HG03097 (cell line): ENCODE measurements around the gene NAA60.

Experiments
- ATAC-seq: cut with Tn5 transposase; IDR thresholded peaks from one replicate; pipeline ENCODE4 v1.9.1; 2021; ENCODE audit not compliant: unreplicated experiment, low FRiP score

NAA60 gene

GRCh38 chr16:3536271-3536731 lies 92.8 kb downstream of the NAA60 start:
- ATAC-seq: no peak
